Myocyte (in vitro differentiated cells): ENCODE results near the gene GPR61. TPM values are rescaled to one million over a fixed set of nuclear protein-coding genes. Genes with fewer than 3 reads are reported as not detected.

Experiments
- DNase-seq: peaks from one replicate; pipeline ENCODE4 v3.0.0-alpha.2; 2012; ENCODE audit warnings: low read depth
- total RNA-seq: library from RNA; depleted of rRNA; stranded (reverse); fragments of >200 nt; gene quantifications from 2 replicates; pipeline ENCODE4 v1.2.3, GENCODE V29; 2014

The GPR61 gene
- total RNA-seq, 1 donor from 2014 or later = 0.13 TPM

GRCh38 chr1:109508873-109509175, 30.8 kb upstream of the GPR61 start:
- DNase-seq = no peak

GRCh38 chr1:109509176-109510134, 30.2 kb upstream of the GPR61 start, which contains the start of gene AMIGO1:
AMIGO1 (minus strand) TSS chr1:109509727; CDS start chr1:109508912, 815 bp downstream.
- DNase-seq = no peak

- no peak for DNase-seq
These were observed 26.5 kb upstream of the GPR61 start for GRCh38 chr1:109513110-109513710.

- no peak for DNase-seq
These were observed 24.8 kb upstream of the GPR61 start for GRCh38 chr1:109514846-109515245.

- DNase-seq = no peak
These were observed 22.8 kb upstream of the GPR61 start for GRCh38 chr1:109516872-109517271.

GRCh38 chr1:109517337-109517736, 22.3 kb upstream of the GPR61 start:
- no peak for DNase-seq

- DNase-seq = no peak
These were observed 18.4 kb upstream of the GPR61 start for GRCh38 chr1:109521002-109521951.

GRCh38 chr1:109522026-109522425, 17.6 kb upstream of the GPR61 start:
- DNase-seq = no peak

- DNase-seq = peak; percentile 87
These were observed 16.0 kb upstream of the GPR61 start for GRCh38 chr1:109523706-109524105.

GRCh38 chr1:109527098-109527811, 12.4 kb upstream of the GPR61 start:
- DNase-seq = no peak

- peak; percentile 77 for DNase-seq
These were observed 11.6 kb upstream of the GPR61 start for GRCh38 chr1:109527846-109528695.

- DNase-seq = no peak
These were observed 11.0 kb upstream of the GPR61 start for GRCh38 chr1:109528712-109529111.

GRCh38 chr1:109529881-109530456, 9.7 kb upstream of the GPR61 start:
- DNase-seq = peak; percentile 86

GRCh38 chr1:109530457-109531087, 9.1 kb upstream of the GPR61 start:
- DNase-seq = peak; percentile 50

GRCh38 chr1:109531380-109531779, 8.3 kb upstream of the GPR61 start:
- no peak for DNase-seq

GRCh38 chr1:109531826-109532364, 7.8 kb upstream of the GPR61 start:
- DNase-seq = no peak

- DNase-seq = peak; percentile 85
These were observed 7.1 kb upstream of the GPR61 start for GRCh38 chr1:109532365-109533136.

- DNase-seq = no peak
These were observed 5.3 kb upstream of the GPR61 start for GRCh38 chr1:109534307-109534858.
